ENCODE data around the gene MAGI2. TPM values are rescaled to one million over a fixed set of nuclear protein-coding genes. Genes with fewer than 3 reads are reported as not detected.

Gene MAGI2
- total RNA-seq, 4 donors from 2014 or later: 0.90 to 2.4 (median 0.99) TPM

DNA sequence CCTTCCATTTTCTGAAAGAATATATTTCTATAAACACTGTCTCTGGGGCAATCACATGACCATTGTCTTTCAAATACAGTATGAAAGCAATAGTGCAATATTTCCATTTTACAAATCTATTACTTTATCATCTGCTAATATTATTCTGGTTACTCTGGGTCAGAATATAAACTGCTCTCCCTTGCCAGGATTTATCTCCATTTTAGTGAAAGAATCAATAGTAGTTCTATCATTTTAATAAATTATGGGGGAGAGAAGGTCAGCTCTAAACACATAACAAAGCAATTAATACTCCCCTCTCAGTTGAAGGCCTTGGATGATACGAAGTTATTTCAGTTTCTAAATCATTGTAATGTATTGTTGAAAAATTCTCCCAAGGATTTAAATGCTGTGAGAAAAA lies 608.3 kb downstream of the MAGI2 start:
- intact Hi-C loops (cut with DNase I; ENCODE audit: low total_unique reads): no loop called here
- Histone ChIP-seq H3K36me3 (no peaks in the 10 kb centered on the region), H3K4me1 (peaks cover 0 to 2% of the 10 kb centered on the region in 2 donors), H3K27ac (no peak overlapping the region), H3K4me3 (no peak overlapping the region), H3K27me3 (no peaks in the 10 kb centered on the region), H3K9me3 (no peaks in the 10 kb centered on the region)
- TF ChIP-seq, protein P1, sequence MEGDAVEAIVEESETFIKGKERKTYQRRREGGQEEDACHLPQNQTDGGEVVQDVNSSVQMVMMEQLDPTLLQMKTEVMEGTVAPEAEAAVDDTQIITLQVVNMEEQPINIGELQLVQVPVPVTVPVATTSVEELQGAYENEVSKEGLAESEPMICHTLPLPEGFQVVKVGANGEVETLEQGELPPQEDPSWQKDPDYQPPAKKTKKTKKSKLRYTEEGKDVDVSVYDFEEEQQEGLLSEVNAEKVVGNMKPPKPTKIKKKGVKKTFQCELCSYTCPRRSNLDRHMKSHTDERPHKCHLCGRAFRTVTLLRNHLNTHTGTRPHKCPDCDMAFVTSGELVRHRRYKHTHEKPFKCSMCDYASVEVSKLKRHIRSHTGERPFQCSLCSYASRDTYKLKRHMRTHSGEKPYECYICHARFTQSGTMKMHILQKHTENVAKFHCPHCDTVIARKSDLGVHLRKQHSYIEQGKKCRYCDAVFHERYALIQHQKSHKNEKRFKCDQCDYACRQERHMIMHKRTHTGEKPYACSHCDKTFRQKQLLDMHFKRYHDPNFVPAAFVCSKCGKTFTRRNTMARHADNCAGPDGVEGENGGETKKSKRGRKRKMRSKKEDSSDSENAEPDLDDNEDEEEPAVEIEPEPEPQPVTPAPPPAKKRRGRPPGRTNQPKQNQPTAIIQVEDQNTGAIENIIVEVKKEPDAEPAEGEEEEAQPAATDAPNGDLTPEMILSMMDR (IDR thresholded peaks at IDR 0.05 in 4 of 5, conservative IDR thresholded peaks at IDR 0.05 in 1 of 5): no peak
- no peak for TF ChIP-seq POLR2A (IDR thresholded peaks at IDR 0.05)
- DNase-seq: no peak
- in situ Hi-C loops (cut with MboI; ENCODE audit: low sequenced_read_pairs in 4 of 4): no loop called here
- ATAC-seq: no peak

- H3K27ac ChIP-seq: no peak overlapping the region
- intact Hi-C loops (cut with DNase I; ENCODE audit: low total_unique reads) (no loop called here), in situ Hi-C loops (cut with MboI; ENCODE audit: low sequenced_read_pairs in 4 of 4) (no loop called here)
- no peaks in the 10 kb centered on the region for H3K4me1 ChIP-seq
- no peak overlapping the region for H3K4me3 ChIP-seq
- DNase-seq (no peak), ATAC-seq (no peak)
- TF ChIP-seq, protein P1 (IDR thresholded peaks at IDR 0.05 in 4 of 5, conservative IDR thresholded peaks at IDR 0.05 in 1 of 5): no peak
- H3K36me3 ChIP-seq: no peaks in the 10 kb centered on the region
- no peaks in the 10 kb centered on the region for H3K27me3 ChIP-seq
- no peaks in the 10 kb centered on the region for H3K9me3 ChIP-seq
Observed at GRCh38 chr7:78842068-78842467, 611.4 kb downstream of the MAGI2 start.

DNA sequence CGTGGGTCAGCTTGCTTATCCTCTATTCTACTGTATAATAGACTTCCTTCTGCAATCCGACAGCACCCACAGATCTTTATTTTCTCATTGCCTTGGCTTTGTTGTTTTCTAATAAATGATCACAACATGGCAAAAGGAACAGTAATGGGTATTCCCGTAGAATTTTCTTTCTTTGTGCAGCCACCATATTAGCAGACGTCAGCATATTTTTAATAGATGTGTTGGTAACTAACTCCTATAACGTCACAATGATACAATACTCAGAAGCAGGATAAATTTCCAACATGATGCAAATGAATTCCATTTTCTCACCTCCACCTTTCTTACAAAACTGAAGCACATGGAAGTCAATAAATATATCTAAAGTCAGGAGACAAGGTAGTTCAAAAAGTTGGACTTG lies 617.6 kb downstream of the MAGI2 start:
- no peaks in the 10 kb centered on the region for H3K36me3 ChIP-seq
- in situ Hi-C loops (cut with MboI; ENCODE audit: low sequenced_read_pairs in 4 of 4): no loop called here
- no peak overlapping the region for H3K27ac ChIP-seq
- no peak overlapping the region for H3K4me3 ChIP-seq
- DNase-seq (no peak), ATAC-seq (no peak)
- no peaks in the 10 kb centered on the region for H3K27me3 ChIP-seq
- H3K4me1 ChIP-seq: no peaks in the 10 kb centered on the region
- H3K9me3 ChIP-seq: no peaks in the 10 kb centered on the region
- intact Hi-C loops (cut with DNase I; ENCODE audit: low total_unique reads): no loop called here
- TF ChIP-seq, protein P1 (IDR thresholded peaks at IDR 0.05 in 4 of 5, conservative IDR thresholded peaks at IDR 0.05 in 1 of 5): no peak
- no peak for TF ChIP-seq POLR2A (IDR thresholded peaks at IDR 0.05)

GRCh38 chr7:78828317-78828716 lies 625.1 kb downstream of the MAGI2 start:
- H3K9me3 ChIP-seq: no peaks in the 10 kb centered on the region
- intact Hi-C loops (cut with DNase I; ENCODE audit: low total_unique reads): no loop called here
- no peak for TF ChIP-seq POLR2A (IDR thresholded peaks at IDR 0.05)
- TF ChIP-seq, protein P1 (IDR thresholded peaks at IDR 0.05 in 4 of 5, conservative IDR thresholded peaks at IDR 0.05 in 1 of 5): no peak
- no peaks in the 10 kb centered on the region for H3K27me3 ChIP-seq
- no peaks in the 10 kb centered on the region for H3K36me3 ChIP-seq
- ATAC-seq (no peak), DNase-seq (no peak)
- H3K27ac ChIP-seq: no peak overlapping the region
- H3K4me1 ChIP-seq: no peaks in the 10 kb centered on the region
- in situ Hi-C loops (cut with MboI; ENCODE audit: low sequenced_read_pairs in 4 of 4): no loop called here
- no peak overlapping the region for H3K4me3 ChIP-seq

GRCh38 chr7:78803501-78804127 lies 649.9 kb downstream of the MAGI2 start:
- DNase-seq (no peak), ATAC-seq (no peak)
- TF ChIP-seq POLR2A (IDR thresholded peaks at IDR 0.05): no peak
- TF ChIP-seq, protein P1 (IDR thresholded peaks at IDR 0.05 in 4 of 5, conservative IDR thresholded peaks at IDR 0.05 in 1 of 5): no peak
- Histone ChIP-seq H3K4me1 (no peaks in the 10 kb centered on the region), H3K27ac (no peak overlapping the region), H3K36me3 (no peaks in the 10 kb centered on the region), H3K9me3 (no peaks in the 10 kb centered on the region), H3K4me3 (no peak overlapping the region), H3K27me3 (no peaks in the 10 kb centered on the region)
- in situ Hi-C loops (cut with MboI; ENCODE audit: low sequenced_read_pairs in 4 of 4): no loop called here
- intact Hi-C loops (cut with DNase I; ENCODE audit: low total_unique reads): no loop called here
